Femur (tissue), 1 donor: Measurements from ENCODE around the gene PCDHB5.
A peak's percentile ranks its signal among the peaks of the same experiment; 100 is the strongest.
"Not testable (repeated sequence)": the region's sequence is repeated elsewhere in the genome, so short reads cannot be mapped to it uniquely, and the experiment has no call there.

Experiments used
- DNase-seq: peaks from one replicate; pipeline ENCODE4 v3.0.0-alpha.2; 2017

The PCDHB5 gene

DNA sequence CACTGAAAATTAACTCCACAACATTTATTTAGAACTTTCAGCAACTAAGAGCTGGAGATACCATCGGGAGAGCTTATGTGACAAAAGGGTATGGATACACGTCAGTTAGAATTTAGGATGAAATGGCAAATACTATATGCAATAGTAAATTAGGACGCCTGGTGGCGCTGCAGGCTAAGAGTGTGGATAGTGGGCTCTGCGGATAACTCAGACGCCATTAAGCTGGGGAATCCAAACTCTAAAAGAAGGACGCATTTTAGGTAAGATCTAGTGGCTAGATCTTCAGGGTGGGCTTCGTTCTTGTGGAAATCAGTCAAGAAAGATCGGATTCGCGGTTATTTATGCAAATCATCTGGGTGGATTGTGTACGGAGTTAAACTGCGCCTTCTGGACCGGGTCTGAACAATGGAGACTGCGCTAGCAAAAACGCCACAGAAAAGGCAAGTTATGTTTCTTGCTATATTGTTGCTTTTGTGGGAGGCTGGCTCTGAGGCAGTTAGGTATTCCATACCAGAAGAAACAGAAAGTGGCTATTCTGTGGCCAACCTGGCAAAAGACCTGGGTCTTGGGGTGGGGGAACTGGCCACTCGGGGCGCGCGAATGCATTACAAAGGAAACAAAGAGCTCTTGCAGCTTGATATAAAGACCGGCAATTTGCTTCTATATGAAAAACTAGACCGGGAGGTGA, at the start of gene PCDHB5:
Gene PCDHB5 (plus strand): TSS at position 177 of the 688 bp plus-strand sequence. CDS start 229 bp downstream, at position 406.
- no peak for DNase-seq

DNA sequence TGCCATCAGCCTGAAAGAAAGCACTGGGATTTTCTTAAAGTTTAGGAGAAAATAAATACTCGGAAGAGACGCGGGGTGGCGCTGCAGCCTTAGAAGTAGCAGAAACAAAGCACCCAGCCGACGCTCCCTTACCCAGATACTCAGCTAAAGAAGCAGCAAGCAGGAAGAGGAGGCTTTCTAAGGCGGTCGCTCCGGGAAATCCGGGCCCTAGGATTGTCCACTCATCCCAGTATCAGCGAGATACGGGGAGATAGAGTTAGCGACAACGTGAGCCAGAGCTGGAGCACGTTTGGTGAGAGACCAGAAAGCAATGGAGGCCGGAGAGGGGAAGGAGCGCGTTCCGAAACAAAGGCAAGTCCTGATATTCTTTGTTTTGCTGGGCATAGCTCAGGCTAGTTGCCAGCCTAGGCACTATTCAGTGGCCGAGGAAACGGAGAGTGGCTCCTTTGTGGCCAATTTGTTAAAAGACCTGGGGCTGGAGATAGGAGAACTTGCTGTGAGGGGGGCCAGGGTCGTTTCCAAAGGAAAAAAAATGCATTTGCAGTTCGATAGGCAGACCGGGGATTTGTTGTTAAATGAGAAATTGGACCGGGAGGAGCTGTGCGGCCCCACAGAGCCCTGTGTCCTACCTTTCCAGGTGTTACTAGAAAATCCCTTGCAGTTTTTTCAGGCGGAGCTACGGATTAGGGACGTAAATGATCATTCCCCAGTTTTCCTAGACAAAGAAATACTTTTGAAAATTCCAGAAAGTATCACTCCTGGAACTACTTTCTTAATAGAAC, 40.3 kb upstream of the PCDHB5 start, which contains the start of gene PCDHB2:
Gene PCDHB2 (plus strand): TSS at position 135 of the 782 bp plus-strand sequence. CDS start 176 bp downstream, at position 311.
- peak; percentile 24 for DNase-seq

DNA sequence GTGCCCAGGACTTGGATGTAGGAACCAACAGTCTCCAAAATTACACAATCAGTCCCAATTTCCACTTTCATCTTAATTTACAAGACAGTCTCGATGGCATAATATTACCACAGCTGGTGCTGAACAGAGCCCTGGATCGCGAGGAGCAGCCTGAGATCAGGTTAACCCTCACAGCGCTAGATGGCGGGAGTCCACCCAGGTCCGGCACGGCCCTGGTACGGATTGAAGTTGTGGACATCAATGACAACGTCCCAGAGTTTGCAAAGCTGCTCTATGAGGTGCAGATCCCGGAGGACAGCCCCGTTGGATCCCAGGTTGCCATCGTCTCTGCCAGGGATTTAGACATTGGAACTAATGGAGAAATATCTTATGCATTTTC, 39.8 kb upstream of the PCDHB5 start:
- DNase-seq: no peak

DNA sequence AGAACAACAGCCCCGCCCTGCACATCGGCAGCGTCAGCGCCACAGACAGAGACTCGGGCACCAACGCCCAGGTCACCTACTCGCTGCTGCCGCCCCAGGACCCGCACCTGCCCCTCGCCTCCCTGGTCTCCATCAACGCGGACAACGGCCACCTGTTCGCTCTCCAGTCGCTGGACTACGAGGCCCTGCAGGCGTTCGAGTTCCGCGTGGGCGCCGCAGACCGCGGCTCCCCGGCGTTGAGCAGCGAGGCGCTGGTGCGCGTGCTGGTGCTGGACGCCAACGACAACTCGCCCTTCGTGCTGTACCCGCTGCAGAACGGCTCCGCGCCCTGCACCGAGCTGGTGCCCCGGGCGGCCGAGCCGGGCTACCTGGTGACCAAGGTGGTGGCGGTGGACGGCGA, 38.8 kb upstream of the PCDHB5 start:
- DNase-seq: not testable (repeated sequence)

DNA sequence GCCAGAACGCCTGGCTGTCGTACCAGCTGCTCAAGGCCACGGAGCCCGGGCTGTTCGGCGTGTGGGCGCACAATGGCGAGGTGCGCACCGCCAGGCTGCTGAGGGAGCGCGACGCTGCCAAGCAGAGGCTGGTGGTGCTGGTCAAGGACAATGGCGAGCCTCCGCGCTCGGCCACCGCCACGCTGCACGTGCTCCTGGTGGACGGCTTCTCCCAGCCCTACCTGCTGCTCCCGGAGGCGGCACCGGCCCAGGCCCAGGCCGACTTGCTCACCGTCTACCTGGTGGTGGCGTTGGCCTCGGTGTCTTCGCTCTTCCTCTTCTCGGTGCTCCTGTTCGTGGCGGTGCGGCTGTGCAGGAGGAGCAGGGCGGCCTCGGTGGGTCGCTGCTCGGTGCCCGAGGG, 38.4 kb upstream of the PCDHB5 start:
- DNase-seq: not testable (repeated sequence)

DNA sequence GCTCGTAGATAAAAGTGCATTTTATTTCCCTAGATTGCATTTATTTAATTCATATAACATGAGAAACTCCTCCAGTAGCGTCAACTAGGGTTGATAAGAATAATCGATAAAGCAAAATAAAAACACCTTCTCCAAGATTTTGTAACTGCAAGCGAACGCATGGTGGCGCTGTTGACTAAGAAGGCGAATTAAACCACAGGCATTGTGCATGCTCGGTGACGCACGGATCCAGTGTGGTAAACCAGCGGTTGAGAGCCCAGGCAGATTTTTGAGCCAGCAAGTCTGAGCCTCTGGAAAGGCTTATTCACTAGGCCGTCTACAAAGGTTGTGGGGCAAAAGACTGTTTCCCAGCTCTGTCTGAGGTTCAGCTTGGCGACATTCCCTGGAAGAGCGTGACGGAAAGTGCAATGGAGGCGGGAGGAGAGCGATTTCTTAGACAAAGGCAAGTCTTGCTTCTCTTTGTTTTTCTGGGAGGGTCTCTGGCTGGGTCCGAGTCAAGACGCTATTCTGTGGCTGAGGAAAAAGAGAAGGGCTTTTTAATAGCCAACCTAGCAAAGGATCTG, 34.7 kb upstream of the PCDHB5 start, which contains the start of gene PCDHB3:
Gene PCDHB3 (plus strand): TSS at position 231 of the 563 bp plus-strand sequence. CDS start 177 bp downstream, at position 408.
- DNase-seq: peak; percentile 21

DNA sequence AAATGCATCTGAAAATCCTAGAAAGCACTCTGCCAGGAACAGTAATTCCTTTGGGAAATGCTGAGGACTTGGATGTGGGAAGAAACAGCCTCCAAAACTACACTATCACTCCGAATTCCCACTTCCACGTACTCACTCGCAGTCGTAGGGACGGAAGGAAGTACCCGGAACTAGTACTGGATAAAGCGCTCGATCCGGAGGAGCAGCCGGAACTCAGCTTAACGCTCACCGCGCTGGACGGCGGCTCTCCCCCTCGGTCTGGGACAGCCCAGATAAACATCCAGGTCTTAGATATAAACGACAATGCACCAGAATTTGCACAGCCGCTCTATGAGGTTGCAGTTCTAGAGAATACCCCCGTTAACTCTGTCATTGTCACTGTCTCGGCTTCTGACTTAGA, 33.9 kb upstream of the PCDHB5 start:
- no peak for DNase-seq

DNA sequence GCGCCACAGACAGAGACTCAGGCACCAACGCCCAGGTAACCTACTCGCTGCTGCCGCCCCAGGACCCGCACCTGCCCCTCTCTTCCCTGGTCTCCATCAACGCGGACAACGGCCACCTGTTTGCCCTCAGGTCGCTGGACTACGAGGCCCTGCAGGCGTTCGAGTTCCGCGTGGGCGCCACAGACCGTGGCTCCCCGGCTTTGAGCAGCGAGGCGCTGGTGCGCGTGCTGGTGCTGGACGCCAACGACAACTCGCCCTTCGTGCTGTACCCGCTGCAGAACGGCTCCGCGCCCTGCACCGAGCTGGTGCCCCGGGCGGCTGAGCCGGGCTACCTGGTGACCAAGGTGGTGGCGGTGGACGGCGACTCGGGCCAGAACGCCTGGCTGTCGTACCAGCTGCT, 32.9 kb upstream of the PCDHB5 start:
- not testable (repeated sequence) for DNase-seq

DNA sequence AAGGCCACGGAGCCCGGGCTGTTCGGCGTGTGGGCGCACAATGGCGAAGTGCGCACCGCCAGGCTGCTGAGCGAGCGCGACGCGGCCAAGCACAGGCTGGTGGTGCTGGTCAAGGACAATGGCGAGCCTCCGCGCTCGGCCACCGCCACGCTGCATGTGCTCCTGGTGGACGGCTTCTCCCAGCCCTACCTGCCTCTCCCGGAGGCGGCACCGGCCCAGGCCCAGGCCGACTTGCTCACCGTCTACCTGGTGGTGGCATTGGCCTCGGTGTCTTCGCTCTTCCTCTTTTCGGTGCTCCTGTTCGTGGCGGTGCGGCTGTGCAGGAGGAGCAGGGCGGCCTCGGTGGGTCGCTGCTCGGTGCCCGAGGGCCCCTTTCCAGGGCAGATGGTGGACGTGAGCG, 32.5 kb upstream of the PCDHB5 start:
- not testable (repeated sequence) for DNase-seq

DNA sequence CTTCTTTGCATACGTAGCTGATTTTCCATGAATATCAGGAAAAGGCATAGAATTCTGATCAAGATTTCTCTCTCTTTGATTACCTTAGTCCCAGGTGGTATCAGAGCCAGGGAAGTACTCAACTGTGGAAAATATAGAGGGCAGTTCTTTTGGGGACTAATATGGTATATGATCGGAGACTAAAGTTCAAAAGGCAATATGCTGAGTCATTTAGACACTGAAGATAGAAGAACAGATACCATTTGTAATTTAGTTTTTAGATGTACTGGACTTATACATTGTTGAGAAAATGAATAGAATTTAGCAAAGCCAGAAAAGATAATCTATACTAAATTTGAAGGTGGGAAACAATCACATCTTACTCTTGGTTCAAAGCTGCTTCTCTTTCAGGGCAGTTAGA, 29.7 kb upstream of the PCDHB5 start:
- no peak for DNase-seq

DNA sequence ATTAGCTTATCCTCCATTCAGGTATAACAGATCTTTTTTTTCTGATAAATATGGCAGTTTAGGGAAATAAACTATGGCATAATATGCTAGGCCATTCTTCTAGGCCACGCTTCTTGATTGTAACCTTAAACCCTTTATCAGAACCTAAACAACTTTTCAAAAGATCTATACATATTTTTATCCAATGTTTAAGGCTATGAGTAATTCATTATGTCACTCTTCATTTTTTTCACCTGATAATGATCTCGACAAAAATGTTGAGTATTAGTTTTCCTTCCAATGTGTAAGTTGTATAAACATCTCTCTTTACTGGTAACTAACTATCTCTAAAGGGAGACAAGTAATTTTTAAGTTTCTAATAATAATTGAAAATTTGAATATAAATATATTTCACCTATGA, 15.8 kb upstream of the PCDHB5 start:
- DNase-seq: no peak

DNA sequence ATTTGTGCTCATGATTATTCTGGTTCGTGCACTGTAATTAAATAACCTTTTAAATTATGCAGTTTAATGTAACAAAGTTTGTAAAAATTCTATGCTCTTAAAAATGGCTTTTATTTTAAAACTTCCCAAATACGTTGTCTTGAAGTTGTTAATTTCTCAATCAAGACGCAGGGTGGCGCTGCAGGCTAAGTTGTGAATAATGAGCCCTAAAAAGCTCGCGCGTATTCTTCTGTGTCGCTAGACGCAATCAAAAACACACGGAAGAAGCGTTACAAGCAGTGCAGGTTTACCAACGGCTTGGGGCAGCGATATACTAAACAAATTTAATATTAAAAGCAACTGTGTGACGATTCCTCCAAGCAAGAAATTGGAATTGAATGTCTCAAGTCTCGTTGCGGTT, 13.4 kb upstream of the PCDHB5 start, which contains the start of gene PCDHB4:
Gene PCDHB4 (plus strand): TSS at position 256 of the 400 bp plus-strand sequence. CDS start 181 bp downstream, outside the sequence.
- peak; percentile 25 for DNase-seq

DNA sequence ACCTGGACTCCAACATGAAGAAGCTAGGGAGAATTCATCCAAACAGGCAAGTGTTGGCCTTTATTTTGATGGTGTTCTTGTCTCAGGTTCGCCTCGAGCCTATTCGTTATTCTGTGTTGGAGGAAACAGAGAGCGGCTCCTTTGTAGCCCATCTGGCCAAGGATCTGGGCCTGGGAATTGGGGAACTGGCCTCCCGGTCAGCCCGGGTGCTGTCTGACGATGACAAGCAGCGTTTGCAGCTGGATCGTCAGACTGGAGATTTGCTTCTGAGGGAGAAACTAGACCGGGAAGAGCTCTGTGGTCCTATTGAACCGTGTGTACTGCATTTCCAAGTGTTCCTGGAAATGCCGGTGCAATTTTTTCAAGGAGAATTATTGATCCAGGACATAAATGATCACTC, 13.0 kb upstream of the PCDHB5 start:
- no peak for DNase-seq

DNA sequence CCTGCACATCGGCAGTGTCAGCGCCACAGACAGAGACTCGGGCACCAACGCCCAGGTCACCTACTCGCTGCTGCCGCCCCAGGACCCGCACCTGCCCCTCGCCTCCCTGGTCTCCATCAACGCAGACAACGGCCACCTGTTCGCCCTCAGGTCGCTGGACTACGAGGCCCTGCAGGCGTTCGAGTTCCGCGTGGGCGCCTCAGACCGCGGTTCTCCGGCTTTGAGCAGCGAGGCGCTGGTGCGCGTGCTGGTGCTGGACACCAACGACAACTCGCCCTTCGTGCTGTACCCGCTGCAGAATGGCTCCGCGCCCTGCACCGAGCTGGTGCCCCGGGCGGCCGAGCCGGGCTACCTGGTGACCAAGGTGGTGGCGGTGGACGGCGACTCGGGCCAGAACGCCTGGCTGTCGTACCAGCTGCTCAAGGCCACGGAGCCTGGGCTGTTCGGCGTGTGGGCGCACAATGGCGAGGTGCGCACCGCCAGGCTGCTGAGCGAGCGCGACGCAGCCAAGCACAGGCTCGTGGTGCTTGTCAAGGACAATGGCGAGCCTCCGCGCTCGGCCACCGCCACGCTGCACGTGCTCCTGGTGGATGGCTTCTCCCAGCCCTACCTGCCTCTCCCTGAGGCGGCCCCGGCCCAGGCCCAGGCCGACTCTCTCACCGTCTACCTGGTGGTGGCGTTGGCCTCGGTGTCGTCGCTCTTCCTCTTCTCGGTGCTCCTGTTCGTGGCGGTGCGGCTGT, 11.4 kb upstream of the PCDHB5 start:
- DNase-seq: not testable (repeated sequence)

DNA sequence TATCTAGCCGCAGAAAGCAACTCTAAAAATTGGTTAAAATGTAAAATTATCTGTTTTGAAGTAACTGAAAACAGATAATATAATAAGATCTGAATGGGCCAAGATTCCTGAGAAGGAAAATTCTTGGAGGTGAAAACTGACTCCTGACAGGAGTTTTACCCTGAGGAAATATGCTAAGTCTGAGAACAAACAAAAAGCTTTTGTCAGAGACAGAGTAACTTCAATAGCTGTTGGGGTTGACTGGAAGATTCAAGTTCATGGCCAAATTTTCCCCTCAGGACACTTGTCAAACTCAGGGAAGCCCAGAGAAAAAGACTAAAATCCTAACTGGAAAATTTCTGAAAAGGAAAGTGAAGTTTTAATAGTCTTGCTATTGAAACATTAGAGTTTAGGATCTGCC, 7.7 kb upstream of the PCDHB5 start:
- DNase-seq: no peak

DNA sequence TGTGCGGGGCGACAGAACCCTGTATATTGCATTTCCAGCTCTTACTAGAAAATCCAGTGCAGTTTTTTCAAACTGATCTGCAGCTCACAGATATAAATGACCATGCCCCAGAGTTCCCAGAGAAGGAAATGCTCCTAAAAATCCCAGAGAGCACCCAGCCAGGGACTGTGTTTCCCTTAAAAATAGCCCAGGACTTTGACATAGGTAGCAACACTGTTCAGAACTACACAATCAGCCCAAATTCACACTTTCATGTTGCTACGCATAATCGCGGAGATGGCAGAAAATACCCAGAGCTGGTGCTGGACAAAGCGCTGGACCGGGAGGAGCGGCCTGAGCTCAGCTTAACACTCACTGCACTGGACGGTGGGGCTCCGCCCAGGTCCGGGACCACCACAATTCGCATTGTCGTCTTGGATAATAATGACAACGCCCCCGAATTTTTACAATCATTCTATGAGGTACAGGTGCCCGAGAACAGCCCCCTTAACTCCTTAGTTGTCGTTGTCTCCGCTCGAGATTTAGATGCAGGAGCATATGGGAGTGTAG, 786 bp downstream of the PCDHB5 start:
- DNase-seq: no peak

DNA sequence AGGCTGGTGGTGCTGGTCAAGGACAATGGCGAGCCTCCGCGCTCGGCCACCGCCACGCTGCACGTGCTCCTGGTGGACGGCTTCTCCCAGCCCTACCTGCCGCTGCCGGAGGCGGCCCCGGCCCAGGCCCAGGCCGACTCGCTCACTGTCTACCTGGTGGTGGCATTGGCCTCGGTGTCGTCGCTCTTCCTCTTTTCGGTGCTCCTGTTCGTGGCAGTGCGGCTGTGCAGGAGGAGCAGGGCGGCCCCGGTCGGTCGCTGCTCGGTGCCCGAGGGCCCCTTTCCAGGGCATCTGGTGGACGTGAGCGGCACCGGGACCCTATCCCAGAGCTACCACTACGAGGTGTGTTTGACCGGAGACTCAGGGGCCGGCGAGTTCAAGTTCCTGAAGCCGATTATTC, 2.3 kb downstream of the PCDHB5 start:
- DNase-seq: not testable (repeated sequence)

DNA sequence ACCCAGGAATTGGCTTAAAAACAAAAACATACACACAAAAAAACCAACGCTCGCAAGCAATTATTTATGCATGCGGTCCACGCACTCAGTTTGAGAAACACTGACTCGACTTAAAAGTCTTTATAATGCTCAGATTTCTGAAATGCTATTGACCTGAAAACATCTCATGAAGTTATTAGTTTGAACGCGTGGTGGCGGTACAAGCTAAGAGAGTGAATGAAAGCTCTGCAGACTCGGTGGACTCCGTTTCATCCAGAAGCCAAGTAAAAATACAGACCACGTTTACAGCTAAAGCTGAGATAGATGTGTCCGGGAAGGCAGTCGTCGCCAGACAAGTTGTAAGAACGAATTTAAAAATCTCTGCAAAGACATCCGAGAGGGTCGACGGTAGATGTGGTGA, 14.8 kb downstream of the PCDHB5 start, which contains the start of gene PCDHB6:
Gene PCDHB6 (plus strand): TSS at position 246 of the 400 bp plus-strand sequence. CDS start 201 bp downstream, outside the sequence.
- no peak for DNase-seq

DNA sequence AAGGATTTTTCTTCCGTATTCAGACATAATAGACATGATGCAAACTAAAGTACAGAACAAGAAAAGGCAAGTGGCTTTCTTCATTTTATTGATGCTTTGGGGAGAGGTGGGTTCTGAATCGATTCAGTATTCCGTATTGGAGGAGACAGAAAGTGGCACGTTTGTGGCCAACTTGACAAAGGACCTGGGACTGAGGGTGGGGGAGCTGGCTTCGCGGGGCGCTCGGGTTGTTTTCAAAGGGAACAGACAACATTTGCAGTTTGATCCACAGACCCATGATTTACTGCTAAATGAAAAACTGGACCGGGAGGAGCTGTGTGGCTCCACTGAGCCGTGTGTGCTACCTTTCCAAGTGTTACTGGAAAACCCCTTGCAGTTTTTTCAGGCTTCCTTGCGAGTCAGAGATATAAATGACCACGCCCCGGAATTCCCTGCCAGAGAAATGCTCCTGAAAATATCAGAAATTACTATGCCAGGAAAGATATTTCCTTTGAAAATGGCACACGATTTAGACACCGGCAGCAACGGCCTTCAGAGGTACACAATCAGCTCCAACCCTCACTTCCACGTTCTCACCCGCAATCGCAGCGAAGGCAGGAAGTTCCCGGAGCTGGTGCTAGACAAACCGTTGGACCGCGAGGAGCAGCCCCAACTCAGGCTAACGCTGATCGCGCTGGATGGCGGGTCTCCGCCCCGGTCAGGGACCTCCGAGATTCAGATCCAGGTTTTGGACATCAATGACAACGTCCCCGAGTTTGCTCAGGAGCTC, 15.4 kb downstream of the PCDHB5 start:
- no peak for DNase-seq

DNA sequence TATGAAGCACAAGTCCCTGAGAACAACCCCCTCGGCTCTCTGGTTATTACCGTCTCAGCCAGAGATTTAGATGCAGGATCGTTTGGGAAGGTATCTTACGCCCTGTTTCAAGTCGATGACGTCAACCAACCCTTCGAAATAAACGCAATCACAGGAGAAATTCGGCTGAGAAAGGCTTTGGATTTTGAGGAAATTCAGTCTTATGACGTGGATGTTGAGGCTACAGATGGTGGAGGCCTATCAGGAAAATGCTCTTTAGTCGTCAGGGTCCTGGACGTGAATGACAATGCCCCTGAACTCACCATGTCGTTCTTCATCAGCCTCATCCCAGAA, 16.0 kb downstream of the PCDHB5 start:
- no peak for DNase-seq

DNA sequence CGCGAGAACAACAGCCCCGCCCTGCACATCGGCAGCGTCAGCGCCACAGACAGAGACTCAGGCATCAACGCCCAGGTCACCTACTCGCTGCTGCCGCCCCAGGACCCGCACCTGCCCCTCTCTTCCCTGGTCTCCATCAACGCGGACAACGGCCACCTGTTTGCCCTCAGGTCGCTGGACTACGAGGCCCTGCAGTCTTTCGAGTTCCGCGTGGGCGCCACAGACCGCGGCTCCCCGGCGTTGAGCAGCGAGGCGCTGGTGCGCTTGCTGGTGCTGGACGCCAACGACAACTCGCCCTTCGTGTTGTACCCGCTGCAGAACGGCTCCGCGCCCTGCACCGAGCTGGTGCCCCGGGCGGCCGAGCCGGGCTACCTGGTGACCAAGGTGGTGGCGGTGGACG, 16.6 kb downstream of the PCDHB5 start:
- not testable (repeated sequence) for DNase-seq

DNA sequence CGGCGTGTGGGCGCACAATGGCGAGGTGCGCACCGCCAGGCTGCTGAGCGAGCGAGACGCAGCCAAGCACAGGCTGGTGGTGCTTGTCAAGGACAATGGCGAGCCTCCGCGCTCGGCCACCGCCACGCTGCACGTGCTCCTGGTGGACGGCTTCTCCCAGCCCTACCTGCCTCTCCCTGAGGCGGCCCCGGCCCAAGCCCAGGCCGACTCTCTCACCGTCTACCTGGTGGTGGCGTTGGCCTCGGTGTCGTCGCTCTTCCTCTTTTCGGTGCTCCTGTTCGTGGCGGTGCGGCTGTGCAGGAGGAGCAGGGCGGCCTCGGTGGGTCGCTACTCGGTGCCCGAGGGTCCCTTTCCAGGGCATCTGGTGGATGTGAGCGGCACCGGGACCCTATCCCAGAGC, 17.1 kb downstream of the PCDHB5 start:
- DNase-seq: not testable (repeated sequence)
